Gastrocnemius medialis (tissue), 4 donors: ENCODE data around the gene HDHD5.

Experiments
- CTCF ChIP-seq, 5 experiments: fragments of 450-650 bp in 3 of 5; fragments of 200-600 bp in 2 of 5; sonication (generic) in 2 of 5; IDR thresholded peaks in 4 of 5; conservative IDR thresholded peaks in 1 of 5; 1 replicate in 4 of 5; 2 replicates in 1 of 5; pipeline ENCODE4 v1.5.1; 2016 to 2019; ENCODE audit warnings: antibody characterized with exemption in 5 of 5, mild to moderate bottlenecking in 3 of 5, moderate library complexity in 3 of 5
- POLR2A ChIP-seq, 2 donors: fragments of 450-650 bp; IDR thresholded peaks; one replicate each; pipeline ENCODE4 v1.6.1; 2017; ENCODE audit warnings: antibody characterized with exemption in 2 of 2, mild to moderate bottlenecking in 2 of 2, moderate library complexity in 2 of 2

DNA sequence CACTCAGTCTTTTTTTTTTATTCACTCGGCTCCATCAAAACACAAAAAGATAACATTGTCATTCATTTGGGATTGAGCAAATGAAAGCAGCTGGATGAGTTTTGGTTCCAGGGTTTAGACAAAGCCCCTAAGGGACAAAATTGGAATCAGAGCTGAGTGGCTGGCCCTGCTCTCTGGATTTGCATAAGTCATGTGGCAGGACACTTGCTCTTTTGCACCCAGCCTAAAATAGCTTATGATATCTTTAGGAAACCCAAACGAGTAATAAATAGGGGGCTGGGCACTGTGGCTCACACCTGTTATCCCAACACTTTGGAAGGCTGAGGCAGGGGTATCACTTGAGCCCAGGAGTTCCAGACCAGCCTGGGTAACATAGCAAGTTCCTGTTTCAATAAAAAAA lies 27.0 kb downstream of the HDHD5 start:
- TF ChIP-seq CTCF (IDR thresholded peaks at IDR 0.05 in 4 of 5, conservative IDR thresholded peaks at IDR 0.05 in 1 of 5): no peak
- no peak for TF ChIP-seq POLR2A (IDR thresholded peaks at IDR 0.05)
